GM18520 (cell line): ENCODE measurements around the gene OSBP2.

Source experiments
- ATAC-seq: cut with Tn5 transposase; IDR thresholded peaks from one replicate; pipeline ENCODE4 v1.9.1; 2021; ENCODE audit not compliant: unreplicated experiment

The OSBP2 gene

GRCh38 chr22:30867746-30868662 is 173.3 kb downstream of the OSBP2 start:
- ATAC-seq = no peak

GRCh38 chr22:30868663-30869385 is 174.2 kb downstream of the OSBP2 start:
- no peak for ATAC-seq

GRCh38 chr22:30869667-30870395 is 175.2 kb downstream of the OSBP2 start:
- no peak for ATAC-seq

GRCh38 chr22:30870451-30871345 is 176.0 kb downstream of the OSBP2 start:
- ATAC-seq = no peak

- ATAC-seq = no peak
Measured at GRCh38 chr22:30871391-30872284, 177.0 kb downstream of the OSBP2 start.

- ATAC-seq = no peak
Measured at GRCh38 chr22:30872285-30873041, 177.8 kb downstream of the OSBP2 start.

GRCh38 chr22:30873086-30873650 is 178.5 kb downstream of the OSBP2 start:
- ATAC-seq = no peak

GRCh38 chr22:30873661-30874060 is 179.0 kb downstream of the OSBP2 start:
- ATAC-seq = no peak

GRCh38 chr22:30874431-30875370 is 180.0 kb downstream of the OSBP2 start:
- ATAC-seq = no peak

GRCh38 chr22:30875481-30876215 is 181.0 kb downstream of the OSBP2 start:
- no peak for ATAC-seq

- no peak for ATAC-seq
Measured at GRCh38 chr22:30876221-30876751, 181.6 kb downstream of the OSBP2 start.

- no peak for ATAC-seq
Measured at GRCh38 chr22:30876915-30877553, 182.4 kb downstream of the OSBP2 start.

- no peak for ATAC-seq
Measured at GRCh38 chr22:30877662-30878515, 183.2 kb downstream of the OSBP2 start.

GRCh38 chr22:30878516-30879414 is 184.1 kb downstream of the OSBP2 start:
- no peak for ATAC-seq
